ENCODE data around the gene MYO1G.
"Not testable (repeated sequence)": the region's sequence is repeated elsewhere in the genome, so short reads cannot be mapped to it uniquely, and the experiment has no call there.

The MYO1G gene

DNA sequence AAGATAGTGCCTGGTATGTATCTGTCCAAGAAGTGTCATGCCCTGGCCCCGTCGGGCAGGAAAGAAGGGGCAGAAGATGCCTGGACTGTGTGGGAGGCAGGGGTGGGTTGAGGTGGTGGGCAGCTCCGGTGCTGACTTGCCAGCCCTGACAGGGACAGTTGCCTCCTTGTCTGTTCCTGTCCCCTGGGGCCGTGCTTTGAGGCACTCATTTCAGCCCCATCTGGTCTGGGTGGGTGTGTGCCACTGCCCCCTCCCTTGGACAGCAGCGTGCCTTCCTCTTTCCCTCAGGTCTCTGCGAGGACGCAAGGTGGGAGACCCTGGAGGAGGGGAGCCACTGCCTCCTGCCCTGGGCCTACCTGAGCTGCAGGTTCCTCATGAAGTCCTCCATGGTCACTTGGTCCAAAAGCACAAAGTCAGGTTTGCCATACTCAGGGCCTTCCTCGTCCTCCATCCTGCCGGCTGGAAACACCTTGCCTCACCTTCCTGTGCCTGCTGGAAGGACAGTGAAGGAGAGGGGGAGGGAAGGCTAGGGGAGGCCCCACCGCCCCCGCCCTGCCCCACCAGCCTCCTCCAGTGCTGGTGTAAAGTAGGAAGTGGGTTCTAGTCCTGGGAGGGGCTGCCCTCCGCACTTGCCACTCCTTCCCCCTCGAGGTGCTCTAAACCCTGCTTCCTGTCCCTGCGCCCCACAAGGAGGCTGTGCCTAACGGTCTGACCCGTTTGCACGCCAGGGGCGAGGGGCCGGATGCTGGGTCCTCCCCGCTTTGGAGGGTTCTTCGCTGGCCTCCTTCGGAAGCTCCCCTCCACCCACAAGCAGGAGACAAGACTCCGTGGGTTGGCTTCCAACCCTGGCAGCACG lies at the start of gene MYO1G:
MYO1G (minus strand) TSS at position 505 of the 856 bp plus-strand sequence; CDS start at position 451, 54 bp downstream.
- TF ChIP-seq, protein P1, sequence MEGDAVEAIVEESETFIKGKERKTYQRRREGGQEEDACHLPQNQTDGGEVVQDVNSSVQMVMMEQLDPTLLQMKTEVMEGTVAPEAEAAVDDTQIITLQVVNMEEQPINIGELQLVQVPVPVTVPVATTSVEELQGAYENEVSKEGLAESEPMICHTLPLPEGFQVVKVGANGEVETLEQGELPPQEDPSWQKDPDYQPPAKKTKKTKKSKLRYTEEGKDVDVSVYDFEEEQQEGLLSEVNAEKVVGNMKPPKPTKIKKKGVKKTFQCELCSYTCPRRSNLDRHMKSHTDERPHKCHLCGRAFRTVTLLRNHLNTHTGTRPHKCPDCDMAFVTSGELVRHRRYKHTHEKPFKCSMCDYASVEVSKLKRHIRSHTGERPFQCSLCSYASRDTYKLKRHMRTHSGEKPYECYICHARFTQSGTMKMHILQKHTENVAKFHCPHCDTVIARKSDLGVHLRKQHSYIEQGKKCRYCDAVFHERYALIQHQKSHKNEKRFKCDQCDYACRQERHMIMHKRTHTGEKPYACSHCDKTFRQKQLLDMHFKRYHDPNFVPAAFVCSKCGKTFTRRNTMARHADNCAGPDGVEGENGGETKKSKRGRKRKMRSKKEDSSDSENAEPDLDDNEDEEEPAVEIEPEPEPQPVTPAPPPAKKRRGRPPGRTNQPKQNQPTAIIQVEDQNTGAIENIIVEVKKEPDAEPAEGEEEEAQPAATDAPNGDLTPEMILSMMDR (conservative IDR thresholded peaks at IDR 0.05; ENCODE audit: low read depth) = no peak
- ChIA-PET CTCF (no interaction called here), POLR2A (ENCODE audit: low non-redundant PET) (no interaction called here)

DNA sequence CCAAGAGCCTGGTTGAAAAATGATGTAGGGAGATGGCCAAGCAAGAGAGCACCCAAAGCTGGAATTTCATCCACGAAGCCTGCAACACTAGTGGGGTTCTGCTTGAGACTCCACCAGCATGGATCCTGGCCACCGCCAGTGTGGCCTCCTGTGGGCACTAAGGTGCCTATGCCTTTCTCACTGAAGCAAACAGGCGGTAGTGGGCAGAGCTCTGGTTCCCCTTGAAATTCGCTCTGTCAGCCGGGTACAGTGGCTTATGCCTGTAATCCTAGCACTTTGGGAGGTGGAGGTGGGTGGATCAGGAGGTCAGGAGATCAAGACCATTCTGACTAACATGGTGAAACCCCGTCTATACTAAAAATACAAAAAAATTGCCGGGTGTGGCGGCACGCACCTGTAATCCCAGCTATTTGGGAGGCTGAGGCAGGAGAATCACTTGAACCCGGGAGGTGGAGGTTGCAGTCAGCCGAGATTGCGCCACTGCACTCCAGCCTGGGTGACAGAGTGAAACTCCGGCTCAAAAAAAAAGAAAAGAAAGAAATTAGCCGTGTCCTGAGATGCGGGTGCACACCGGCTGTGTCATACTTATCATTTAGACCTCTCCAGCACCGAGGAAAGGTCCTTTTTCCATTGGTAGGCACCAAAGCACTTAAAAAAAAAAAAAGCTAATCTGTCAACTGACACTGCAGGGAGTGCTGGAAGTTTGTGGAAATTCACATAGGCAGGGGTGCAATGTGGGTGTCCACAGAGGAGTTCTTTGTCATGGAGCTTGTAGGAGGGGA lies 49.5 kb upstream of the MYO1G start:
- no peak for DNase-seq (ENCODE audit: low spot score)
- ChIA-PET POLR2A (ENCODE audit: low non-redundant PET) (no interaction called here), CTCF (interaction anchor here (0.6 kb wide), 1 partner anchor 38 kb away, joined by 3 read pairs; no protein-coding TSS in a partner anchor)
- TF ChIP-seq, protein P1 (conservative IDR thresholded peaks at IDR 0.05; ENCODE audit: low read depth) = no peak
- H3K27ac ChIP-seq = peak overlapping the region; percentile 76

More for the DNA sequence above, at the start of gene MYO1G:
- peak within 1 kb of the TSS; percentile 96 for H3K27ac ChIP-seq
- DNase-seq (ENCODE audit: low spot score) = no peak

GRCh38 chr7:45027774-45028114 lies 48.9 kb upstream of the MYO1G start:
- ChIA-PET POLR2A (ENCODE audit: low non-redundant PET) (no interaction called here), CTCF (interaction anchor here (0.6 kb wide), 2 partner anchors 20 to 440 kb away, joined by 3 to 4 read pairs; no protein-coding TSS in a partner anchor)
- DNase-seq (ENCODE audit: low spot score) = no peak
- TF ChIP-seq, protein P1 (conservative IDR thresholded peaks at IDR 0.05; ENCODE audit: low read depth) = no peak
- H3K27ac ChIP-seq = peak overlapping the region; percentile 76

DNA sequence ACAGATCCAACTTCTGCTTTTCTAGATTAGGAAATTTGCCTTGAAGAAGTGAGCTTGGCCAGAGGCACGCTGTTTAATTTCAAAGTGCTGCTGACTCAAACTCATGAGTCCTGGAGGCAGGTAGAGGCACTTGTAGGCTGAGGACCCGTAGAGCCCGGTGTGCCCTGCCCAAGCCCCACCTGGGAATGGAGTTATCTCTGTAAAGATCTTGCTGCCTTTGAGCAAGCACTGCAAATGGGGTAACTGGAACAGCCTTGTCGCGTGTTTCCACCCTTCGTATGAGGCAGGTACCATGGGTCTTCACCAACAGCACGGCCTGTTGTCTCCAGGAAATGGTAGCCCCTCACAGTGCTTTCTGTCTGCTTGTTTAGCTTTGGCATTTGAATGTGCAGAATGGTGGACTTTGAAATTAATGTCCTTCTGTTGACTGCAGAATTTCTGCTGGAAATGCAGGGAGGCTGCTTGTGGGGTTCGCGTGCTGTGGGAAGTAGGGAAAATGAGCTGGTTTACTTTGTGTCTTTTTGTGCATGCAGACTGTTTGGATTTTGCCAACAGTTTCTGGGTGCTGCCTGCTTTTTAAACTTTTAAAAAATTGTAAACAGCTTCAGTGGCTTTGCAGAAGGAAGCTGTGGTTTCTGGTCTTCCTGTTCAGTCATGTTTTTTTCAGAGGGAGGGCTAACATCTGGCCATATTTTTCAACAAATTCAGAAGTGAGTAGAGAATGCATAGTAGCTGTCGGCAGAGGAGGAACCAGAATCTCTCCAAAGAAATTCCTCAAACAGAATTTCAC lies 48.4 kb upstream of the MYO1G start:
- peak overlapping the region; percentile 76 for H3K27ac ChIP-seq
- no peak for DNase-seq (ENCODE audit: low spot score)
- TF ChIP-seq, protein P1 (conservative IDR thresholded peaks at IDR 0.05; ENCODE audit: low read depth) = no peak
- ChIA-PET POLR2A (ENCODE audit: low non-redundant PET) (no interaction called here), CTCF (interaction anchor here (0.6 kb wide), 2 partner anchors 19 to 439 kb away, joined by 3 to 4 read pairs; no protein-coding TSS in a partner anchor)

GRCh38 chr7:45026013-45026412 lies 47.2 kb upstream of the MYO1G start:
- no peak overlapping the region for H3K27ac ChIP-seq
- ChIA-PET POLR2A (ENCODE audit: low non-redundant PET) (interaction anchor here (0.6 kb wide), 1 partner anchor 14 kb away, joined by 6 read pairs; no protein-coding TSS in a partner anchor), CTCF (no interaction called here)
- TF ChIP-seq, protein P1 (conservative IDR thresholded peaks at IDR 0.05; ENCODE audit: low read depth) = no peak
- no peak for DNase-seq (ENCODE audit: low spot score)

DNA sequence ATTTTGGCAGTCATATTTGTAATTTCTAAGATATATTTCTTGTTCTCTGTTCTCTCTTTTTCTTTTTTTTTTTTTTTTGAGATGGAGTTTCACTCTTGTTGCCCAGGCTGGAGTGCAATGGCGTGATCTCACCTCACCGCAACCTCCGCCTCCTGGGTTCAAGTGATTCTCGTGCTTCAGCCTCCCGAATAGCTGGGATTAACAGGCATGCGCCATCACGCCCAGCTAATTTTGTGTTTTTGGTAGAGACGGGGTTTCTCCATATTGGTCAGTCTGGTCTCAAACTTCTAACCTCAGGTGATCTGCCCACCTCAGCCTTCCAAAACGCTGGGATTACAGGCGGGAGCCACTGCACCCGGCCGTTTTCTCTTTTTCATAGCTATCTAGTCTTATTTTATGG lies 46.7 kb upstream of the MYO1G start:
- POLR2A ChIA-PET (ENCODE audit: low non-redundant PET) = interaction anchor here (0.6 kb wide), 1 partner anchor 13 kb away, joined by 6 read pairs; no protein-coding TSS in a partner anchor
- CTCF ChIA-PET = interaction anchor here (0.5 kb wide), 1 partner anchor 11 kb away, joined by 3 read pairs; no protein-coding TSS in a partner anchor
- DNase-seq (ENCODE audit: low spot score); H3K27ac ChIP-seq: not testable (repeated sequence)

Measured in RWPE1 (cell line).